HG03442 (cell line): ENCODE data around the gene TIMM23B.
A peak's percentile ranks its signal among the peaks of the same experiment; 100 is the strongest.
"Not testable (repeated sequence)": the region's sequence is repeated elsewhere in the genome, so short reads cannot be mapped to it uniquely, and the experiment has no call there.

Source experiments
- ATAC-seq: cut with Tn5 transposase; IDR thresholded peaks from one replicate; pipeline ENCODE4 v1.9.1; 2021; ENCODE audit warnings: mild to moderate bottlenecking, moderate library complexity; ENCODE audit not compliant: unreplicated experiment

TIMM23B gene

DNA sequence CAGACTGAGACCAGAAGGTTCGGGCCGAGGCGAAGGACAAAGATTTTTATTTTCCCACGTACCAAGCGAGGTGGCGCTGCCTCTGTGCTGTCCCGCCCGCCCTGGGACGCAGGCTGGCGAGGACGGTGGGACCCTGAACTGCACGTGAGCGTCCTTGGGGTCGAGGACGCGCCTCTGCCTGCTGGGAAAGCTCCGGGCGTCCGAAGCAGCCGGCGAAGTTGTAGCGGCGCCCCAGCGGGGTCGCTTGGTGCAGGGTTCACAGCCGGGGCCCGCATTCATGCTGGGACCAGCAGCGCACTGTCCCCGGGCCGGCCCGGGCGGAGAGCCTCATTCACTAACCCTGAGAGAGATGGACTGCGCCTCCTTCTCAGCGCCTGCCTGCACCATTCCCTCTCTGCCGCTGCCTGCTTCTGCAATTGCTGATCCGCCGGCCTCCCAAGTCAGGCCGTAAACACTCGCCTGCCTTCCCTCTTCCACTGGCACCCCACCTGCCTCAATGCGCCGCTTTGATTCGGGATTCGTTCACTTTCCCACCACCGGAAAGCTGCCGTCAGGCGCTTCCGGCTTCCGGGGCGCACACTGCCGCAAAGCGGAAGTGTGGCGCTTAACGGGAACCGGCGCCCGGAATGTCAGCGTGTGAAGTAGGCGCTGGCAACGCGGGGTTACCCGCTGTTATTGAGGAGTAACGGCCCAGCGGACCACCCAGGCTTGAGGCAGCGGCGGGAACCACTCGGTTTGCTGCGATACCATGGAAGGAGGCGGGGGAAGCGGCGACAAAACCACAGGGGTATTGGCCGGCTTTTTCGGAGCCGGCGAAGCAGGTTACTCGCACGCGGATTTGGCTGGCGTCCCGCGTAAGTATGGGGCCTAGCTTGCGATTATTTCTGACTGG lies at the start of gene TIMM23B, which contains the start of gene PARG:
Gene TIMM23B (plus strand): TSS at position 607 of the 892 bp plus-strand sequence. CDS start 142 bp downstream, at position 749.
Gene PARG (minus strand): TSS at position 581 of the 892 bp plus-strand sequence. CDS start 302 bp downstream, at position 279.
- ATAC-seq: peak; percentile 68

GRCh38 chr10:49899999-49900398 lies 41.9 kb upstream of the TIMM23B start:
- ATAC-seq: not testable (repeated sequence)

DNA sequence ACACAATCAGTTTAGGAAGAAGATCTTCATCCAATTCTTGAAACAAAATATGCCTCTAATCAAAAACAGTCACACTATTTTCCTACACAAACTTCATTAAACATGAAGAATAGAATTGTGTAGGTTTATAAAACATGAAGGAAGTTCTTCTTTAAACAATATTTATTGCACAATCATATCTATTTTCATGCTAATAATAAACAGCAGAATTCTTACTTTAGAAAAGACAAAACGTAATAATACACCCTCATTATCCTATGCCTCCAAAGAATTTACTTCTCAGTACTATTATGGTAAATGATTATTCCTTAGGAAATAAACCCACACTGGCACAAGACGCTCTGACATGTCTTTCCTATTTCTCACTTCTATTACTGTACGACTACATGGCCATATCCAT lies 41.4 kb upstream of the TIMM23B start:
- not testable (repeated sequence) for ATAC-seq

DNA sequence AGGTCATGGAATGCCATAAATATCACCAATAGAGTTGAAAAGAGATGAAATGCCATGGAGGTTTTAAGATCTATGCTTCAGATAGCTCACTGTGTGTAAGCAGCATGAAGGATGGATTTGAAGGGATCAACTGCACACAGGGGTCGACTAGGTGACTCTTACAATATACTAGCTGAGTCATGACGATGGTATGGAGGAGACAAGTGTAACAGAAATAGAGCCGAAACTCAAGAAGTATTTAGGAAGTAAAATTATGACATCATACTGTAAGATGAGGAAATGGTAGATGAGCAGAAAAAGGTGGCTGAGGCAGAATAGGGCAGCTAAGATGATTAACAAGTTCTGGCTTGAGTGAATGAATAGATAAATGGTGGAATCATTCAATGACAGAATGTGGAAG lies 38.0 kb upstream of the TIMM23B start:
- not testable (repeated sequence) for ATAC-seq

DNA sequence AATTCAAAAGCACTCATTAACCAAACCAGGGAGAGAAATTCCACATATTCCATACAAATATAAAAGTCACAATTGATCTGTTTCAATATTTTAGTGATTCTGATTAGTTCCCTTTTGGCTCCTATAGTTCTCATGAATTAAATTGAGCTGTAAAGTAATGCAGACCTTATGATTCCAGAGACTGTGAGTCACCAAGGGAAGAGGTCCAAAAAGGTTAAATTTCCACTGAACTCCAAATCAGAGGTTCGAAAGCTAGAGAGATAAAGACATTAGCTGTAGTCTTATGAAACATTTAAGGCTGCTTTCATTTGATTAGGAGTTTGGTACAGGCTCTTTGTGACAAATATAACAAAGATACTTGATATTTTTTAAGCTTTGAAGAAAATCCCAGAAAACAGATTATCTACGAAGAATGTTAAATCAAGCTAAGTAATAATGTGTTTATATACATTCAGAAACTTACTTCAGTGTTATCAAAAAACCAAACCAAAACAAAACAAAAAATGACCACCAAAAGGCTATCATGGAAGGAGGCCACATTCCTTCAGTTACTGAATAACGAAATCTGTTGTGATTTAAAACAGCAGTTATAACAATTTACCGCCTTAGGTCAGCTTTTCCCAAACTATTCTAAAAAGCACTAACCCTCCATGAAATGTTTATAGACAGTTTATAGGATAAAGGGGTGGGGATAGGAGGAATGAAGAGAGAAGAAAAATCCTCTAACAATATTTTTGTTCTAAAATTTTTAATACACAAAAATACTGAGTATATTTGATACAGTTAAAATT lies 33.4 kb upstream of the TIMM23B start:
- ATAC-seq: not testable (repeated sequence)

DNA sequence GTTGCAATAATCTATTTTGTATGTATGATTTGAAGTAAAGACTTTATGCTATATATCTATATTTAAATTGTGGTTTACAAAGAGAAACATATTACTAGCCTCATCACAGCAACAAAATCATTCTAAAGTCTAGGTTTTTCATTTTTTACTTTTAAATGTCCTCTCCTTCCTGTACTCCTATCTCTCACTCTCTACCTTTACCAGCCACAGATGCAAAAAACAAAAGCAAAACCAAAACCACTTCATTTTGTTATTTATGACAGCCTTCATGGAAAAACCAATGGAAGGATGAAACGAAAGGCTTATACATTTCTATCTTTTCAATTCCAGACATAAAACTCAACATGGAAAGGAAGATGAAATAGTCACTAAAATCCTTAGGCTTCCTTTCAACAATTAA lies 31.6 kb upstream of the TIMM23B start:
- not testable (repeated sequence) for ATAC-seq

DNA sequence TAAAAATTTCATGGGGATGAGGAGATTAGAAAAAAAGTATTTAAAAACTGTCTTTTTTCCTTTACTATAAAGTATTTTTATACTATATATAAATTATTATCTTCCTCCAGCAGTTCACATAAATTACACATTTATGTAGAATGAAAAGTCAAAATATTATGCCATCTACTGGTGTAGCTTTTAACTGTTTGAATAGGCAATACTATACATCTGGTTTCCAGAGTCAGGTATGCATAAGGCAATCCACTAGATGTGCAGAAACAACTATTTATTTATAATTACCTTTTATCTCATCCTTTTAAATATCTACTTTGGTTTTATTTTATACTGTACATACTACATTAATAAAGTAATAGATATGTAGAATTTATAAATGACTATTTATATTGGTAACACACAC lies 25.4 kb upstream of the TIMM23B start:
- ATAC-seq: not testable (repeated sequence)

DNA sequence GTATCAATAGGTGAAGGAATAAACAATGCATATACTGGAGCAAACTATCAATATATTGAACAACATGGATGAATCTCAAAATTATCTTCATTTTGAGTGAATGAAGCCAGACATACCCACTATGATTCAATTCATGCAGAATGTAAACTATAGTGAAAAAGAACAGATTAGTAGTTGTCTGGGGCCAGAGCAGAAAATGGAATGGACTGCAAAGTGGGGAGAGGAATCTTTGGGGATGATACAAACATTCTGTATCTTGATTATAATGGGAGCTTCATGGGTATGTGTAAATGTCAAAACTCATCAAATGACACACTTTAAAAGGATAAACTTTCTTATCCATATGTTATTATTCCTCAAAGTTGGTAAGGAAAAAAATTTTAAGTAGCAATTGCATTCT lies 23.9 kb upstream of the TIMM23B start:
- ATAC-seq: not testable (repeated sequence)

DNA sequence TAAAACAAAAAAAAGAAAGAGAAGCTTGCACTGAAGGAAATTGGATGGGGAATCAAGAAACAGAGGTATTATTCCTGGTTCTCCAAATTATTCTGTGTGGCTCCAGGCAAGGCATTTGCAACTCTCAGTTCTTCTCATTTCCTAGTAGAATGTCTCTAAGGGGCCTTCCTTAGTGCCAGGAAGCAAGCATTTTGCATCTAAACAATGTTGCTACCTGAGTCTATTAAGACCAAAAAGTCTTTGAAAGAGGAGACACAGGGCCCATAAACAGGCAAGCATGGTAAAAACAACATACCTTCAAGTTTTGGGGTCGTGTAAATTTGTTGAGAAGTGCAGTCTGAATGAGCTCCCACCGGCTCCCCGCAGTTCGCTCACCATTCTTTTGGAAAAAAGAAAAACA lies 19.8 kb upstream of the TIMM23B start:
- ATAC-seq: not testable (repeated sequence)

DNA sequence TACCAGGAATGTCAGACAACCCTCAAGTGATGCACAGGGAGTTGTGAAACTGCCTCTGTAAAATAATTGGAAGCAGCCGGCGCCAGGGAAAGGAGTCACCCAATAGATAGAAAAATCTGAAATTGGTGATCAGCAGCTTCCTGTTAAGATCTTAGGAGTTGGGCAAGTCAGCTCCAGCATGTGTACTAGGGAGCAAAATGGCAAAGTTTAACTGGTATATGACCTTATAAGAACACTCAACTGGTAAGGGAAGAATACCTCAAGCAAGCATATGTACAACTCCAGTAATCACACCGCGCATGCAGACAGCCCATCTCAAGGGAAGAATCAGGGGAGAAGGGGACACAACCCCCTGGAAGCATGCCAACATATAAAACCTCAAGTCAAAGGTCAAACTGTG lies 18.3 kb upstream of the TIMM23B start:
- not testable (repeated sequence) for ATAC-seq

DNA sequence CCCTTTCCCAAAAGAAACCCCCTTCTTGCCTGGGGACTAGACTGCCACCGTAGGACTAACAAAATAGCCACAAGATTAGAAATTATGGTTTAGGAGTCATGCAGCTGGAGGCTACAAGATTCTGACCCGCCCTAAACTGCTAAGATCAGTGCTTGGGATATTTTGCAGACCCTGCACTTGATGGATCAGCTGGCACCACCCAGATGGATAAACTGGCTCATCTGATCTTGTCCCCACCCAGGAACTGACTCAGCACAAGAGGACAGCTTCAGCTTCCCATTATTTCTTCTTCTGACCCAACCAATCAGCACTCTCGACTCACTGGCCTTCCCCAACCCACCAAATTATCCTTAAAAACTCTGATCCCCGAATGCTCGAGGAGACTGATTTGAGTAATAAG lies 10.6 kb upstream of the TIMM23B start:
- ATAC-seq: not testable (repeated sequence)

GRCh38 chr10:49931959-49932728 lies 9.7 kb upstream of the TIMM23B start:
- not testable (repeated sequence) for ATAC-seq

GRCh38 chr10:49942339-49942705 lies 469 bp downstream of the TIMM23B start:
- peak; percentile 9 for ATAC-seq

GRCh38 chr10:49943607-49944006 lies 1.8 kb downstream of the TIMM23B start:
- not testable (repeated sequence) for ATAC-seq

DNA sequence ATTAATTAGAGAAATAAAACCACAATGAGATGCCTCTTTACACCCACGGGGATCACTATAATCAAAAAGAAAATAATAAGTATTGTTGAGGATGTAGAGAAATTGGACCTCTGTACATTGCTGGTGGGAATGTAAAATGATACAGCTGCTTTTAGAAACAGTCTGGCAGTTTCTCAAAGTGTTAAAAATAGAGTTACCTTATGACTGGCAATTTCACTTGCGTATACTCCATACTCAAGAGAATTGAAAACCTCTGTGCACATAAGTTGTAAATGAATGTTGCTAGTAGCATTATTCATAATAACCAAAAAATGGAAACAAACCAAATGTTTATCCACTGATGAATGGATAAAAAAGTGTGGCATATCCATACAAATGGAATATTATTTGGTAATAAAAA lies 6.3 kb downstream of the TIMM23B start:
- peak; percentile 90 for ATAC-seq

- not testable (repeated sequence) for ATAC-seq
Measured at GRCh38 chr10:49948737-49949136, 6.9 kb downstream of the TIMM23B start.

GRCh38 chr10:49952006-49952405 lies 10.2 kb downstream of the TIMM23B start:
- ATAC-seq: not testable (repeated sequence)

- ATAC-seq: not testable (repeated sequence)
Measured at GRCh38 chr10:49953122-49953521, 11.3 kb downstream of the TIMM23B start.

GRCh38 chr10:49970331-49970857 lies 28.5 kb downstream of the TIMM23B start:
- not testable (repeated sequence) for ATAC-seq

DNA sequence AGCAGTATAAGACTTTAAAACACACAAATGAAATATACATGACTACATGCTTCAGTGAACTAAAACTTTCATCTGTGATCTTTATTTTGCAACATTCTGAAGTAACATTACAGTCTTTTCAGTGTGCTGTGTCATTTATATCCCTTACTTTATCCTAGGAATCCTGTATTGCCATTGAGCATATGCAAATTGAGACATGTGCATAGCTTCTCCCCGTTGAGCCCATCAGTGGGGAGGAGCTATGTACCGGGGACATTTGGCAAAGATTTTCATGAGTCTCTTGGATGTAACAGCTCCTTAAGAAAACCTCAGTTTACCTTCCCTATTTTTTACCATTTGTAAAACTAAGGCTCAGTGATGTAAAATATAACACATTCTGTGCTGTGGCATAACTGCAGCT lies 29.6 kb downstream of the TIMM23B start:
- ATAC-seq: not testable (repeated sequence)
